ENCODE measurements around the gene PRKG1. TPM values are rescaled to one million over a fixed set of nuclear protein-coding genes. Genes with fewer than 3 reads are reported as not detected.
A peak's percentile ranks its signal among the peaks of the same experiment; 100 is the strongest.

The PRKG1 gene
- total and polyA plus RNA-seq, 7 experiments from 2014 or later: 0.19 TPM; not detected in 6

- ATAC-seq (peak; percentile 29), DNase-seq (peak in 2 of 9 donors; percentile 6 to 21)
- H3K36me3 ChIP-seq (ENCODE audit: control insufficient read depth in 2 of 3, insufficient read depth in 3 of 3, low read length in 3 of 3): no peaks in the 10 kb centered on the region
- ChIA-PET POLR2A (no interaction called here), CTCF (no interaction called here)
- Mint-ChIP-seq H3K9me3 (peaks cover 0 to 6% (median 0%) of the 10 kb centered on the region in 11 donors), H3K27me3 (peaks cover 45 to 68% (median 53%) of the 10 kb centered on the region in 5 donors), H3K36me3 (peaks cover 0 to 5% (median 0%) of the 10 kb centered on the region in 5 donors), H3K4me1 (peaks cover 0 to 13% (median 6%) of the 10 kb centered on the region in 7 donors), H3K4me3 (peak overlapping the region in 7 of 10 donors; percentile 9 to 58 (median 40)), H3K27ac (no peak overlapping the region)
- H3K4me3 ChIP-seq (ENCODE audit: low read length): no peak overlapping the region
- no peaks in the 10 kb centered on the region for H3K4me1 ChIP-seq (ENCODE audit: control insufficient read depth in 2 of 2, insufficient read depth in 2 of 2, low read length in 2 of 2)
- H3K27ac ChIP-seq (ENCODE audit: low read depth, low read length): no peak overlapping the region
- H3K27me3 ChIP-seq (ENCODE audit: control insufficient read depth in 2 of 2, insufficient read depth in 2 of 2, low read length in 2 of 2): peaks cover 0 to 2% of the 10 kb centered on the region in 2 donors
- intact Hi-C loops (cut with micrococcal nuclease): loop anchor here in 1 of 2 donors (2.0 kb wide), 1 partner anchor 180 kb away; no protein-coding TSS in a partner anchor
- H3K9me3 ChIP-seq (ENCODE audit: control insufficient read depth in 2 of 3, low read length in 3 of 3): no peaks in the 10 kb centered on the region
Measured at GRCh38 chr10:52308251-52309031, 1234.2 kb downstream of the PRKG1 start.

- Mint-ChIP-seq H3K36me3 (peaks cover 0 to 11% (median 0%) of the 10 kb centered on the region in 5 donors), H3K4me1 (peaks cover 6 to 17% (median 14%) of the 10 kb centered on the region in 7 donors), H3K4me3 (peak overlapping the region in 4 of 10 donors; percentile 9 to 56 (median 20)), H3K27ac (no peak overlapping the region), H3K27me3 (peaks cover 69 to 85% (median 80%) of the 10 kb centered on the region in 5 donors), H3K9me3 (peaks cover 0 to 9% (median 3%) of the 10 kb centered on the region in 11 donors)
- Histone ChIP-seq H3K36me3 (ENCODE audit: control insufficient read depth in 2 of 3, insufficient read depth in 3 of 3, low read length in 3 of 3) (no peaks in the 10 kb centered on the region), H3K4me1 (ENCODE audit: control insufficient read depth in 2 of 2, insufficient read depth in 2 of 2, low read length in 2 of 2) (no peaks in the 10 kb centered on the region), H3K27me3 (ENCODE audit: control insufficient read depth in 2 of 2, insufficient read depth in 2 of 2, low read length in 2 of 2) (peaks cover 0 to 3% of the 10 kb centered on the region in 2 donors), H3K27ac (ENCODE audit: low read depth, low read length) (no peak overlapping the region), H3K4me3 (ENCODE audit: low read length) (no peak overlapping the region), H3K9me3 (ENCODE audit: control insufficient read depth in 2 of 3, low read length in 3 of 3) (no peaks in the 10 kb centered on the region)
- ChIA-PET POLR2A (no interaction called here), CTCF (no interaction called here)
- no peak for DNase-seq
- ATAC-seq: no peak
- intact Hi-C loops (cut with micrococcal nuclease): no loop called here
Measured at GRCh38 chr10:52312942-52313255, 1238.6 kb downstream of the PRKG1 start.

- DNase-seq (no peak), ATAC-seq (no peak)
- peak overlapping the region in 4 of 10 donors; percentile 9 to 56 (median 20) for H3K4me3 Mint-ChIP-seq
- no peak overlapping the region for H3K27ac Mint-ChIP-seq
- Histone ChIP-seq H3K27ac (ENCODE audit: low read depth, low read length) (no peak overlapping the region), H3K4me3 (ENCODE audit: low read length) (no peak overlapping the region), H3K27me3 (ENCODE audit: control insufficient read depth in 2 of 2, insufficient read depth in 2 of 2, low read length in 2 of 2) (peaks cover 0 to 3% of the 10 kb centered on the region in 2 donors), H3K9me3 (ENCODE audit: control insufficient read depth in 2 of 3, low read length in 3 of 3) (no peaks in the 10 kb centered on the region), H3K36me3 (ENCODE audit: control insufficient read depth in 2 of 3, insufficient read depth in 3 of 3, low read length in 3 of 3) (no peaks in the 10 kb centered on the region), H3K4me1 (ENCODE audit: control insufficient read depth in 2 of 2, insufficient read depth in 2 of 2, low read length in 2 of 2) (no peaks in the 10 kb centered on the region)
- intact Hi-C loops (cut with micrococcal nuclease): no loop called here
- POLR2A ChIA-PET: no interaction called here
- H3K9me3 Mint-ChIP-seq: peaks cover 0 to 9% (median 3%) of the 10 kb centered on the region in 11 donors
- peaks cover 64 to 80% (median 76%) of the 10 kb centered on the region in 5 donors for H3K27me3 Mint-ChIP-seq
- peaks cover 0 to 11% (median 0%) of the 10 kb centered on the region in 5 donors for H3K36me3 Mint-ChIP-seq
- peaks cover 6 to 16% (median 14%) of the 10 kb centered on the region in 7 donors for H3K4me1 Mint-ChIP-seq
- CTCF ChIA-PET: no interaction called here
Measured at GRCh38 chr10:52313256-52313932, 1239.1 kb downstream of the PRKG1 start.

- H3K27ac Mint-ChIP-seq: no peak within 1 kb of the TSS
- no peaks in the 10 kb centered on the region for H3K9me3 ChIP-seq (ENCODE audit: control insufficient read depth in 2 of 3, low read length in 3 of 3)
- ChIA-PET POLR2A (no interaction called here), CTCF (no interaction called here)
- peaks cover 0 to 10% (median 0%) of the 10 kb centered on the region in 5 donors for H3K36me3 Mint-ChIP-seq
- H3K4me1 ChIP-seq (ENCODE audit: control insufficient read depth in 2 of 2, insufficient read depth in 2 of 2, low read length in 2 of 2): no peaks in the 10 kb centered on the region
- peaks cover 0 to 9% (median 3%) of the 10 kb centered on the region in 11 donors for H3K9me3 Mint-ChIP-seq
- peak; percentile 47 for ATAC-seq
- peaks cover 57 to 72% (median 68%) of the 10 kb centered on the region in 5 donors for H3K27me3 Mint-ChIP-seq
- H3K4me3 Mint-ChIP-seq: peak within 1 kb of the TSS in 8 of 10 donors; percentile 4 to 56 (median 22)
- peaks cover 0 to 3% of the 10 kb centered on the region in 2 donors for H3K27me3 ChIP-seq (ENCODE audit: control insufficient read depth in 2 of 2, insufficient read depth in 2 of 2, low read length in 2 of 2)
- peak in 1 of 9 donors; percentile 22 for DNase-seq
- peaks cover 6 to 16% (median 13%) of the 10 kb centered on the region in 7 donors for H3K4me1 Mint-ChIP-seq
- intact Hi-C loops (cut with micrococcal nuclease): no loop called here
- H3K36me3 ChIP-seq (ENCODE audit: control insufficient read depth in 2 of 3, insufficient read depth in 3 of 3, low read length in 3 of 3): no peaks in the 10 kb centered on the region
- H3K4me3 ChIP-seq (ENCODE audit: low read length): no peak within 1 kb of the TSS
- H3K27ac ChIP-seq (ENCODE audit: low read depth, low read length): no peak within 1 kb of the TSS
Measured at GRCh38 chr10:52313933-52314821, 1239.9 kb downstream of the PRKG1 start, which contains the start of gene DKK1. DKK1 (plus strand) TSS chr10:52314281; CDS start chr10:52314435, 154 bp downstream.

- ATAC-seq: peak; percentile 10
- Histone ChIP-seq H3K36me3 (ENCODE audit: control insufficient read depth in 2 of 3, insufficient read depth in 3 of 3, low read length in 3 of 3) (no peaks in the 10 kb centered on the region), H3K9me3 (ENCODE audit: control insufficient read depth in 2 of 3, low read length in 3 of 3) (no peaks in the 10 kb centered on the region), H3K4me3 (ENCODE audit: low read length) (no peak overlapping the region), H3K4me1 (ENCODE audit: control insufficient read depth in 2 of 2, insufficient read depth in 2 of 2, low read length in 2 of 2) (no peaks in the 10 kb centered on the region), H3K27me3 (ENCODE audit: control insufficient read depth in 2 of 2, insufficient read depth in 2 of 2, low read length in 2 of 2) (peaks cover 0 to 3% of the 10 kb centered on the region in 2 donors), H3K27ac (ENCODE audit: low read depth, low read length) (no peak overlapping the region)
- ChIA-PET POLR2A (no interaction called here), CTCF (no interaction called here)
- Mint-ChIP-seq H3K36me3 (peaks cover 0 to 6% (median 0%) of the 10 kb centered on the region in 5 donors), H3K4me1 (peaks cover 6 to 16% (median 13%) of the 10 kb centered on the region in 7 donors), H3K4me3 (peak overlapping the region in 3 of 10 donors; percentile 17 to 56 (median 41)), H3K27me3 (peaks cover 52 to 65% (median 61%) of the 10 kb centered on the region in 5 donors), H3K27ac (no peak overlapping the region), H3K9me3 (peaks cover 0 to 9% (median 3%) of the 10 kb centered on the region in 11 donors)
- peak in 1 of 9 donors; percentile 19 for DNase-seq
- intact Hi-C loops (cut with micrococcal nuclease): no loop called here
Measured at GRCh38 chr10:52314822-52315552, 1240.7 kb downstream of the PRKG1 start.

Measured in naive thymus-derived CD4-positive, alpha-beta T cell (primary cell).